GM19452 (cell line): ENCODE results near the gene RPL27.
"Not testable (repeated sequence)": the region's sequence is repeated elsewhere in the genome, so short reads cannot be mapped to it uniquely, and the experiment has no call there.

Source experiments
- ATAC-seq: cut with Tn5 transposase; IDR thresholded peaks from one replicate; pipeline ENCODE4 v1.9.1; 2021; ENCODE audit not compliant: unreplicated experiment

Gene RPL27

DNA sequence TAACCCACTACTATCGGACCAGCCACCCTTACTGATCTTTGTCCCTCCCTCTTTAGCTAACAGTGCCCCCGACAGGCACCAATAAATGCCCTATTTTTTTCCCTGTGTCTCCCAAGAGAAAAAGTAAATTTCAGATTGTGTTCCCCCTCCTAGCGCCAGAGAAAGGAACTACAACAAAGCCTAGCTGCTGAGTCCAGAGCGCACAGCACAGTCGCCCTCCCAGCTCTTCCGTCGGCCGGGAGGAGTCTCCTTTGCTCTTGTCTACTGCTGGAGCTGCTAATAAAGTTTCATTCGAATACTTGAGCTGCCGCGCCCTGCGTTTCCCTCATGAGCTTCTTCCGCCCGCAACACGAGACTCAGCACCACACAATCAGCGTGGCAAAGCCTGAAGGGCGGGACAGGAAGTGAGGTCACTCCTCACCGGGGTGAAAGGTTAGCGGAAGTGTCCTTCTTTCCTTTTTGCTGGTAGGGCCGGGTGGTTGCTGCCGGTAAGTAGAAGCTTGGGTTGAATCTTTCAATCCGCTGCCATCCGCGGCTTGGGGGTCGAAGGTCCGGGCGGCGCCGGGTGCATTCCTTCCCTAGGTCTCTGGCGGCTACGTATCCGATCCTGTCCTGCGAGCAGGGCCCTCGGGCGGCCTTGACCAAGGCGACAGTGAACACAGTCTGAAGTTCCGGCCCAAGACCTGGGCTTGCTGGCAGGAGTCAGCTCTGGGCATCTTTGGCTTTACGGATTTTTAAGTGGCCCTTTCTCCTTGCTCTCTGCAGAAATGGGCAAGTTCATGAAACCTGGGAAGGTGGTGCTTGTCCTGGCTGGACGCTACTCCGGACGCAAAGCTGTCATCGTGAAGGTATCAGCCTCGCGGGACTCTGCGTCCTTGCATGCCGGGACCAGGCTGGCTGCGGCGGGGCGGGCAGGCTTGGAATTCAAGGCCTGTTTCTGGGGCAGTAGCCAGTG lies at the start of gene RPL27:
Gene RPL27, plus strand, starts transcription at position 436 of the 955 bp plus-strand sequence. Its CDS starts 332 bp downstream, at position 768.
- peak; percentile 89 for ATAC-seq

DNA sequence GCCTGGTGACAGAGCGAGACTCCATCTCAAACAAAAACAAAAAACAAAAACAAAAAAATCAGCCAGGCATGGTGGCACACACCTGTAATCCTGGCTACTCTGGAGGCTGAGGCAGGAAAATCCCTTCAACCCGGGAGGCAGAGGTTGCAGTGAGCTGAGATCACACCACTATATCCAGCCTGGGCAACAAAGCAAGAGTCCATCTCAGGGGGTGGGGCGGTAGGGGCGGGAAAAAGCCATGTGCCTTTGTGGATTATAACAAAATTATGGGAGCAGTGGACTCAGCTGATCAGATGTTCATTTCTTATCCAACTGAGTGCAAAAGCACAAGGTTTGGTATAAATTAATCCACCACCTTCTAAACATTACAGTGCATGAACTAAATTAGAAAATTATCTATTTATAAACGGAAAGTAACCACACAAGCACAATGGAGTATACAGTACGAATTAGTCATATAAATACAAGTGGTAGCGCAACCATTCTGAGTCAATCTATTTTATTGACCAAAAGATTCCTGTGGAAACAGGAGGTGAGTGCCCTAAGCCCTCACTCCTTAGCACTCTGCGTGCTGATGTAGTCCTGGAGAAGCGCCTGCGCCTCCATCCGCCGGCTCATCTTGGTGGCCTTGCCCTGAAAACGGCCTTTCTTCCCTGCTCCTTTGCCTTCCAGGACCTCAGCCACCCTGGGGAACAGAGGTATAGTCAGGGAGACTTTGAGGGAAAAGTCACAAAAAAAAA lies 48.0 kb upstream of the RPL27 start:
- no peak for ATAC-seq

DNA sequence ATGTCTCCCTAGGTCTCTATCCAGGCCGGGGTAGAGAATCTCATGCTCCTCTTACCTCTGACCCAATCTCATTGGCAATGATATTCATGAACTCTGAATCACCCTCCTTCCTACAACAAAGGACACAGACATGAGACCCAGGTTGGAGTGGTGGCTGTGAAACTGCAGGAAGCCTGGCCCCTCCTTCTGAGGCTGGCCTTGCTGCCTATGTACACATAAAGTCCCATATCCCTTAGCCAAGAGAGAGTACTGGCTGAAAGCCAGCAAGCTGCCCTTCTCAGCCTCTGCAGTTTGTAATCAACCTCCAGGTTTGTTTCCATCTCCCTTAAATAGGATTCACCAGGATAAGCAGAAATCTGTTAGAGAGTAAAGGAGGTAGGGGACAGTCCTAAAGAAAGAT lies 44.5 kb upstream of the RPL27 start:
- ATAC-seq = no peak

DNA sequence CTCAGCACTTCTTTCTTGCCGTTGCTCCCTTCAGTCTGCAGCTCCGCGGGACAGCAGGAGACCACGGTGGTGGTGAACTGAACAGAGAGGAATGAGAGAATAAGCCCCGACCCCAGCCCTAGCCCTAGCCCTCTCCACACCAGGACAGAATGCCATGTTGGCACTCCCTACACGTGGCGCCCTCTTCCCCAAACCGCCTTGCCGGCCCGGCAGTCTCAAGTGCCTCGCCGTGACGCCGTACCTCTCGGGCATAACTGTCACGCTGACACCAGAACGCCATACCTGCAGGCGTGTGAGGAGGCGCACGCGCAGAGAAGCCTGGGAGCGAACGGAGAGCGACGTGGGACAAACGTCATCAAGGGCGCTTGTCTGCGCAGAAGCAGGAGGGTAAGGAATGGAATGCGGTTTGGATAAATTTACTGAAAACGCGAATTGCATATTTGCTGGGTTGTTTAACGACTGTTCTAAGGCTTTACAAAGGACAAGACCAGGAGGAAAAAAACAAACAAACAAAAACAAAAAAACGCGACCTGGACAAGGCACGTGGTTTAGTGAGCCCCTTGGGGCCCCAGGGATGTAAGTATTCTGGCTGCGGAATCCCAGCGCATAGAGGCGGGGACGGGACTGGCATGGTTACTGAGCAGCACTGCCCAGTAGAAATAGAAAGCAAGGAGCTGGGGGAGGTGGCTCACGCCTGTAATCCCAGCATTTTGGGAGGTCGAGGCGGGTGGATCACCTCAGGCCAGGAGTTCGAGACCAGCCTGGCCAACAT lies 33.9 kb upstream of the RPL27 start, which contains the start of gene AARSD1:
Gene AARSD1, minus strand, starts transcription at position 294 of the 772 bp plus-strand sequence. Its CDS starts 14 bp downstream, at position 280.
- ATAC-seq = peak; percentile 70

GRCh38 chr17:42967925-42968324 lies 30.3 kb upstream of the RPL27 start:
- no peak for ATAC-seq

DNA sequence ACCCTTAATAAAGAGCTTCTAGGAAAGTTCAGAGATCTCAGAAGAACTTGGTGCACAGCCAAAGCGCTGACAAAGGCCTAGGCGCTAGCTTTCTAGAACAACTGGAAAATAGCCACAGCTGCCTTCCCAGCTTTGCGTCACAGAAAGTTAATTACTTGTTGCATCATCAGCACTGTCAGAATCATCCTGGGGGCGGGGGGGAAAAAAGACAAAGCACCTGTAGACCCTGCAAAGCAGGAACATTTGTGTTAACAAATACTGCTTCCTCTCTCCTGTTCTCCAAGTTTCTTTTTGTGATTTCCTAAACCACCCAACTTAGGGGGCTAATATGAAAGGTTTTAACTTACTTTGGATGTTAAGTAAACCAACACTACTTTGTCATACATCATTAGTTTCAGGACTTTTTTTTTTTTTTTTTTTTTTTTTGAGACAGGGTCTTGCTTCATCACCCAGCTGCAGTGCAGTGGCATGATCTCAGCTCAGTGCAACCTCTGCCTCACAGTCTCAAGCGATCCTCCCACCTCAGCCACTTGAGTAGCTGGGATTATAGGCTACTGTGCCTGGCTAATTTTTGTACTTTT lies 29.1 kb upstream of the RPL27 start:
- no peak for ATAC-seq

DNA sequence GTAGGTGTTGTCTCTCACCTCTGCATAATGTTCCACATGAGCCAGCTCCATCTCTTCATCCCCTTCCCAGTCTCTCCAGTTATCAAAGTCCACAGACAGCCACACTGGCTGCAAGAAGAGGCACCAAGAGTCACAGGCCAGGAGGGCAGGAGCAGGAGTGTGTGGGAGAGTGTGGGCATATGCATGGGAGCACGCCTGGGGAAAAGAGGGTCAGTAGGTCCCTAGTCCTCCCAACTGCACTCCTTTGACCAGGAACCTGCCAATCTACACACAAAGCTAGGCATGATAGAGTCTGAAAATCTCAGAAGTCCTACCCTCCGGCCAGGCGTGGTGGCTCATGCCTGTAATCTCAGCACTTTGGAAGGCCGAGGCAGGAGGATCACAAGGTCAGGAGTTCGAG lies 26.6 kb upstream of the RPL27 start:
- ATAC-seq = no peak

- ATAC-seq = not testable (repeated sequence)
Measured at GRCh38 chr17:42973323-42973722, 24.9 kb upstream of the RPL27 start.

DNA sequence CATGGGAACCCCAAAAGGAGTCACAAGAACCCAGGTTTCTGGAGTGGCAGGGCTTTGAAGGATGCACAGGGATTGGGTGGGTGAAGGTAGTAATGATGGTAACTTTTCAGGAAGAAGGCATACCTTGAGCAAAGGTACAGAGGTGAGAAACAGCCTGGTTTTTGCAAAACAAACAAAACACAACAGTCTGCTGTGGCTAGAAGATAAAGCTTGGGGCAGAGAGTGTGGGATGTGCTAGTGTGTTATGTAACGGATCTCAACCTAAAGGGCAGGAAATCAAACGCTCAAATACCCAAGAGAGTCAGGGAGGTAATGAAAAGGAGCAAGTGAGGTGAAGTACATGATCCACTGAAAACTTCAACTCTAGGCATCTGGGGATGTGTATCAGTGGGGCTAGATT lies 23.0 kb upstream of the RPL27 start:
- ATAC-seq = no peak

- not testable (repeated sequence) for ATAC-seq
Measured at GRCh38 chr17:42975701-42976100, 22.5 kb upstream of the RPL27 start.

DNA sequence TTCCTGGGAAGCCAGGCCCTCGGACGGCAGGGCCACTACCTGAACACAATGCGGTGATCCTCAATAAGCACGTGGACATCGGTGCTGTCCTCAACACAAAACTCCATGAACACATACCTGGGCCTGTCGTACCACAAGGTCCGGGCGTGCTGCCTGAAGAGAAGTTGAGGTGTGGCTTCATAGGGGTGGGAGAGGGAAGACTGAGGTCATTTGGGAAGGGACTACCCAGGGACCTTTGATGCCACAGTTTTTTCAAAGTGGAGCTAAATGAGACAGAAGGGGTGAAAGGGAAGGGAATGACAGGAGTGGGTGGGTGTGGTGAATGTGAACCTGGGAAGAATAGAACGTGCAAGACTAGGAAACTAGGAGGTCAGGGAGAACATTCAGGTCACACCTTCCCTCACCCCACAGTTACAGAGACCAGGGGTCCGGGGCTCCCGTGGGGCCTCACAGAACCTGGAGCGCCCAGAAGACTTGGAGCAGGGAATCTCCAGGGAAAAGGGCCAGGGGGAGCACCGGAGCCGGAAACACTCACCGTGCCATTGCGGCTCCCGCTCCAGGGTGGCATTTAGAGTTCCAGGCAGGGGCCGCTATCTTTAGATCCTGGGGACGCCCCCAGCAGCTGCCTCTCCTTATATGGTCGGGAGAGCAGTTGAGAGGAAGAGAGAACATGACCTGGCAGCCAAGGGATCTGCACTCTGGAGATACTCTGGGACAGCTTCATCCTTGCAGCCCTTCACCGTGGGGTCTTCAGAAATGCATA lies 18.5 kb upstream of the RPL27 start, which contains the start of gene PTGES3L:
Gene PTGES3L, minus strand, starts transcription at position 570 of the 763 bp plus-strand sequence. Its CDS starts 27 bp downstream, at position 543.
- ATAC-seq = peak; percentile 11

DNA sequence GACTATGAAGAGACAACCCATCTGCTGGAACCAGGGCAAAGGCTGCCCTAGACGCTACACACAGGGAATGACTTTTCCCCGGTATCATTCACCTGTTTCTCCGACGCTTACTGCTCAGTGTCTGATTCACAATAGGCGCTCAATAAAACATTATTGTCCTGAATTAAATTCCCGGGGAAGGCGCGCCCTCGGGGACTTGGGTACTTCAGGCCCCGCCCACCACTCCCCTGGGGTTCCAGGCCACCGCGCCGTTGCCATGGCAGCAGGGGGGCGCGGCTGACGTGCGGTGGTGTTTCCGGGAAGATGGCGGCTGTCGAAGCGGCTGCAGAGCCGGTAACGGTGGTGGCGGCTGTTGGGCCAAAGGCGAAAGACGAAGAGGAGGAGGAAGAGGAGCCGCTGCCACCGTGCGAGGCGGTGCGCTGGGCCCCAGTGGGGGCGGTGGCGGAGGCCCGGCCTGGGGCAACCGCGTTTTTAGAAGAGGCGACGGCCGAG lies 17.9 kb upstream of the RPL27 start, which contains the start of gene RUNDC1:
Gene RUNDC1, plus strand, starts transcription at position 292 of the 492 bp plus-strand sequence. Its CDS starts 12 bp downstream, at position 304.
- ATAC-seq = peak; percentile 73

DNA sequence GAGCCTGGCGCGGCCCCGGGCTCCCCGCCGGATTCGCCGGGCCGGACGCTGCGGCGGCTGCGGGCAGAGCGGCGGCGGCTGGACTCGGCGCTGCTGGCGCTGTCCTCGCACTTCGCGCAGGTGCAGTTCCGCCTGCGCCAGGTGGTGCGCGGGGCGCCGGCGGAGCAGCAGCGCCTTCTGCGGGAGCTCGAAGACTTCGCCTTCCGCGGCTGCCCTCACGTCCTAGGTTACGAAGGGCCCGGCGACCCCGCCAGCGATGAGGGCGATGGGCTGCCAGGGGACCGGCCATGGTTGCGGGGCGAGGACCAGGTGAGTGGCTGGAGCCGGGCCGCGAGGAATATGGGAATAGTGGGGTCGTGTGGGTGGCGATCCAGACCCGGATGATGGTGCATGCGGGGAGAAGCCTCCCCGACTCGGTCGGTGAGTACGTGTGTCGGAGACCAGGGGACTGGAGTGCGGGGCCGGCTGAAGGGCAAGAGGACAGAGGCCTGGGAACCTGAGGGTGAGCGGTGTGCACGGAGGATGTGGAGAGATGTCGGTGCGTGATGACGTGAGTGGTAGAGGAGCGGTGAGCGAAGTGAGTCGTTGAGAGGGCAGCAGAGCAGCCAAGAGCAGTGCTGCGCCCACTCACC lies 17.3 kb upstream of the RPL27 start:
- peak; percentile 53 for ATAC-seq

DNA sequence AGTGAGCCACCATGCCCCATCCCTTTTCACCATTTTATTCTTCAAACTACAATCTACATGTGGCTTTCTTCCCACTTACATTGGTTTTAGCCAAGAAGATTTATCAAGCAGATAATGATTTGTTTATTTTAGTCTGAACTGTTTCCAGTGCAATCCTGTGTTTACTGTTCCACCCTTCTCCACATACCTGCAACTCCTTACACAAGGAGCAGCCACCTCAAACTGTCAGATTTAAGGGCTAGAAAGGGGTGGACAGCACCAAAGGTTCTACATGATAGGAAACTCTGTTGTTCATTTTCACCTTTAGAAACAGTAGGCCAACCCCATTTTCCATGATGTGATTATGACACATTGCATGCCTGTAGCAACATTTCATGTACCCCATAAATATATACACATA lies 16.0 kb upstream of the RPL27 start:
- ATAC-seq = no peak

DNA sequence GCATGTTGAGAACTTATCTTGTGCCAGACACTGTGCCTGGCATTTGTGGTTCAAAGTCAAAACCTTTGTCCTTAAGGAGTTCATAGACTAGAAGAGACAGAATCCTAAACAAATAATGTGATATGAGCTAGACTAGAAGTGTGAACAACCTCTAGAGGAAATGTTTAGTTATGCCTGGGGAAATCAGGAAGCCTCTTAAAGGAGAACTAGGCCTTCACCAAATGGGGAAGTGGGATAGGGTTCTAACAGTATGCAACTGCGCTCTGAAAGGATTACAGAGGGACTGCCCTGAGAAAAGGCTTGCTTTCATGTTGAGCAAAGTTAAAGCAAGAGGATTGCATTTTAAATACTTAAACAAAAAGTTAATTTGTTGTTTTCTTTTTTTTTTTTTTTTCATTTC lies 13.0 kb upstream of the RPL27 start:
- no peak for ATAC-seq

GRCh38 chr17:42989141-42989540 lies 9.1 kb upstream of the RPL27 start:
- ATAC-seq = no peak

DNA sequence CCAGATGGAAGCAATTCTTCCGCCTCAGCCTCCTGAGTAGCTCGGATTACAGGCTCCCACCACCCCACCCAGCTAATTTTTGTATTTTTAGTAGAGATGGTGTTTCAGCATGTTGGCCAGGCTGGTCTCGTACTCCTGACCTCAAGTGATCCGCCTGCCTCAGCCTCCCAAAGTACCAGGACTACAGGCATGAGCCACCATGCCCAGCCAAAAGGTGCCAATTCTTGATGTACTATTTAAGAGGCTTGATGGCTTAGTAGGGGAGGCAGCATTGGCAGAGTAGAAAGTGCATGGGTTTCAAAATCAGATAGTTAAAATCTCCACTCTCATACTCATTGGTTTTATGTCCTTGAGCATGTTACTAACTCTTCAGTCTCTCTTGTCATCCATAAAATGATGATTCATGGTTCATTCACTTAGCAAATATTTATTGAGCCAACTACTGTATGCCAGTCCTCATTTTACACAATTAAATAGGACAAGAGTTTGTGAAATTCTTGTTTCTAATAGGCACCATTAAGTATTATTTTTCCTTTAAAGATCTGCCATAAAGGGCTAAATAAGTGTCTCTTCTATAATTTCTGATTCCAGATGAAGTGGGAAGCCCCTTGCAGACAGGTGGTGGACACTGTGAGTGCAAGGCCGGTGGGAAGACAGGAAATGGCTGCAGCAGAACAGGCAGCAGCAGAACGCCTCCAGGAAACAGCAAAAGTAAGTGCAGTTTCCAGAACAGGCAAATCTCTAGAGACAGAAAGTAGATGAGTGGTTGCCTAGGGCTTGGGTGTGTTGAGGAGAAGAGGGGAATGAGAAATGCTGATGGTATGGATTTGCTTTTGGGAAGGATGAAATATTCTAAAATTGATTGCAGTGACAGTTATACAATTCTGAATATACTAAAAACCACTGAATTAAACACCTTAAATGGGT lies 8.2 kb upstream of the RPL27 start:
- no peak for ATAC-seq

GRCh38 chr17:42991471-42991870 lies 6.7 kb upstream of the RPL27 start:
- ATAC-seq = no peak
